A549 (cell line): Measurements from ENCODE around the gene LRRC75B. TPM values are rescaled to one million over a fixed set of nuclear protein-coding genes. Genes with fewer than 3 reads are reported as not detected.

Source experiments
- ATAC-seq, 2 experiments: fragments of 200-7000 bp in 1 of 2; fragments of >200 bp in 1 of 2; cut with Nextera tagmentation in 1 of 2; cut with Tn5 transposase in 1 of 2; 3 replicates each; pipeline versions ENCODE4 v1.8.0 to v1.9.1; 2018 to 2020; ENCODE audit warnings: mild to moderate bottlenecking in 1 of 2, moderate library complexity in 1 of 2
- CTCF ChIA-PET: fragments of 300-600 bp; sonication (Branson Sonifier 250); formaldehyde crosslinking; extraction: SDS; loops from one replicate; lab custom pipeline; 2021; ENCODE audit warnings: antibody characterized with exemption, inconsistent platforms; lab: Yijun Ruan, JAX
- POLR2A ChIA-PET: fragments of 350-600 bp; formaldehyde crosslinking; extraction: SDS; loops from one replicate; lab custom pipeline; 2021; ENCODE audit warnings: antibody characterized with exemption, inconsistent platforms; lab: Yijun Ruan, JAX
- DNase-seq, 2 experiments: peaks; one replicate each; pipeline versions ENCODE4 v3.0.0 to v3.0.0-alpha.2; 2011 to 2016; ENCODE audit warnings: low read depth in 1 of 2, low spot score in 1 of 2
- FAIRE-seq: peaks from 2 replicates; lab custom pipeline; 2011; peaks lifted over from hg19 to GRCh38; lab: Jason Lieb, UNC
- H3K27ac ChIP-seq, 2 experiments: fragments of >200 bp; sonication (Bioruptor Twin); formaldehyde crosslinking; 3 replicates each; pipeline ENCODE4 v1.5.1; 2016 to 2017
- H3K4me1 ChIP-seq: fragments of >200 bp; sonication (Bioruptor Twin); formaldehyde crosslinking; 3 replicates; pipeline ENCODE4 v1.6.1; 2016
- H3K4me2 ChIP-seq: fragments of >200 bp; sonication (Bioruptor Twin); formaldehyde crosslinking; 3 replicates; pipeline ENCODE4 v1.6.1; 2016
- H3K4me3 ChIP-seq: fragments of >200 bp; sonication (Bioruptor Twin); formaldehyde crosslinking; 3 replicates; pipeline ENCODE4 v1.5.1; 2016
- H3K9me3 ChIP-seq: fragments of >200 bp; sonication (Bioruptor Twin); formaldehyde crosslinking; 3 replicates; pipeline ENCODE4 v1.6.1; 2016
- CEBPB ChIP-seq, 2 experiments: fragments of >200 bp in 1 of 2; sonication (Bioruptor Twin) in 1 of 2; formaldehyde crosslinking in 1 of 2; IDR thresholded peaks; 2 replicates each; pipeline ENCODE4 v1.6.1; 2012 to 2016
- FOSB ChIP-seq: fragments of 250-450 bp; sonication (Bioruptor Pico); IDR thresholded peaks from 2 replicates; pipeline ENCODE4 v1.5.0; 2020; ENCODE audit warnings: mild to moderate bottlenecking, moderate library complexity
- FOSL2 ChIP-seq, 2 experiments: fragments of 450-650 bp in 1 of 2; fragments of >200 bp in 1 of 2; sonication (Bioruptor Twin) in 1 of 2; formaldehyde crosslinking; IDR thresholded peaks; 2 replicates each; pipeline versions ENCODE4 v1.5.0 to v1.6.1; 2016 to 2020; ENCODE audit warnings: mild to moderate bottlenecking in 1 of 2, moderate library complexity in 1 of 2
- HDAC2 ChIP-seq: fragments of 200-600 bp; sonication (generic); IDR thresholded peaks from 2 replicates; pipeline ENCODE4 v1.6.1; 2016
- HEYL ChIP-seq: fragments of 250-450 bp; sonication (Bioruptor Pico); IDR thresholded peaks from 2 replicates; pipeline ENCODE4 v1.8.0; 2021; ENCODE audit warnings: mild to moderate bottlenecking, moderate library complexity
- JUN ChIP-seq, 2 experiments: fragments of >200 bp; sonication (Bioruptor Twin); formaldehyde crosslinking; IDR thresholded peaks; 2 replicates in 1 of 2; 3 replicates in 1 of 2; pipeline ENCODE4 v1.6.1; 2016 to 2017
- JUNB ChIP-seq: fragments of >200 bp; sonication (Bioruptor Twin); formaldehyde crosslinking; IDR thresholded peaks from 2 replicates; pipeline ENCODE4 v1.6.1; 2016
- KDM5A ChIP-seq: fragments of 200-600 bp; sonication (generic); IDR thresholded peaks from 2 replicates; pipeline ENCODE4 v1.6.1; 2016; ENCODE audit warnings: antibody characterized with exemption, mild to moderate bottlenecking
- MAFK ChIP-seq: fragments of 450-650 bp; IDR thresholded peaks from 2 replicates; pipeline ENCODE4 v1.6.1; 2014; ENCODE audit not compliant: partially characterized antibody
- MAX ChIP-seq: IDR thresholded peaks from 2 replicates; pipeline ENCODE4 v1.6.1; 2012
- MAZ ChIP-seq: fragments of 150-350 bp; IDR thresholded peaks from 2 replicates; pipeline ENCODE4 v1.6.1; 2014; ENCODE audit warnings: antibody characterized with exemption, low read depth, low read length, borderline replicate concordance
- NFE2L2 ChIP-seq: fragments of 150-350 bp; conservative IDR thresholded peaks from 2 replicates; pipeline ENCODE4 v1.6.1; 2014; ENCODE audit warnings: low read length
- NR3C1 ChIP-seq: fragments of >200 bp; sonication (Bioruptor Twin); formaldehyde crosslinking; IDR thresholded peaks from 3 replicates; pipeline ENCODE4 v1.6.1; 2017
- POLR2A ChIP-seq: IDR thresholded peaks from 2 replicates; pipeline ENCODE4 v1.6.1; 2012; ENCODE audit warnings: mild to moderate bottlenecking, low read length
- RARB ChIP-seq: fragments of 250-450 bp; sonication (Bioruptor Pico); IDR thresholded peaks from 2 replicates; pipeline ENCODE4 v1.8.0; 2021; ENCODE audit warnings: mild to moderate bottlenecking, moderate library complexity
- RCOR1 ChIP-seq: fragments of 150-350 bp; IDR thresholded peaks from 2 replicates; pipeline ENCODE4 v1.6.1; 2014; ENCODE audit warnings: antibody characterized with exemption, low read length, low read depth
- RFX5 ChIP-seq: fragments of 450-650 bp; IDR thresholded peaks from 2 replicates; pipeline ENCODE4 v1.7.1; 2014; ENCODE audit warnings: antibody characterized with exemption, mild to moderate bottlenecking, moderate library complexity
- SMC3 ChIP-seq: fragments of >200 bp; sonication (Bioruptor Twin); formaldehyde crosslinking; IDR thresholded peaks from 3 replicates; pipeline ENCODE4 v1.6.1; 2018; ENCODE audit warnings: inconsistent platforms
- TFCP2L1 ChIP-seq: fragments of 250-450 bp; sonication (Bioruptor Pico); IDR thresholded peaks from 2 replicates; pipeline ENCODE4 v1.5.0; 2021; ENCODE audit warnings: mild to moderate bottlenecking
- USF2 ChIP-seq: fragments of 450-650 bp; IDR thresholded peaks from 2 replicates; pipeline ENCODE4 v1.6.1; 2014; ENCODE audit warnings: antibody characterized with exemption
- WGBS: methylation state at CpG from one replicate; pipeline ENCODE4 v1.1.6; 2017; ENCODE audit errors: missing lambda C conversion rate; 5-methylcytosine and 5-hydroxymethylcytosine counted together
- polyA plus RNA-seq, 4 experiments: library from polyadenylated mRNA; depleted of rRNA in 3 of 4; stranded (reverse); fragments of >200 nt; fragmentation: RNase III in 1 of 4; extraction: RNeasy Plus Mini Kit Qiagen cat#74134 plus additional on column Dnase treatment in 1 of 4; gene quantifications; 2 replicates in 3 of 4; 3 replicates in 1 of 4; pipeline ENCODE4 v1.2.3, GENCODE V29; 2011 to 2017
- TF ChIP-seq, protein P1 (sequence below): IDR thresholded peaks from 2 replicates; pipeline ENCODE4 v1.6.1; 2012; ENCODE audit warnings: low read depth, borderline replicate concordance
- TF ChIP-seq, protein P2 (sequence below): fragments of >200 bp; sonication (Bioruptor Twin); formaldehyde crosslinking; IDR thresholded peaks from 3 replicates; pipeline ENCODE4 v1.6.1; 2016

LRRC75B gene
- polyA plus RNA-seq, 2 of the 4 experiments (the other 2 are of a cell fraction), result 5.3 to 8.3 TPM

GRCh38 chr22:24550902-24551435, 41.9 kb downstream of the LRRC75B start:
- Histone ChIP-seq H3K4me1 (peaks cover 38% of the 10 kb centered on the region), H3K9me3 (no peaks in the 10 kb centered on the region), H3K4me3 (no peak overlapping the region), H3K27ac (peak overlapping the region; percentile 73 to 76; a peak in 5 of 6 replicates)
- ATAC-seq (no peak), FAIRE-seq (no peak)
- POLR2A ChIA-PET, result no interaction called here
- CTCF ChIA-PET, result interaction anchor here (0.9 to 1.4 kb wide), 3 partner anchors 9 to 25 kb away, joined by 3 to 4 read pairs (median 4); no protein-coding TSS in a partner anchor
- TF ChIP-seq HDAC2 (no peak), POLR2A (no peak), NFE2L2 (no peak), HEYL (CRISPR knock-in tag) (no peak), RCOR1 (no peak)
- TF ChIP-seq, all 56 proteins: peak for 0
- DNase-seq, result no peak
- 74% methylated on average over 6 of the region's 6 CpGs for WGBS
- H3K4me2 ChIP-seq, result peak overlapping the region; percentile 64

- CTCF ChIA-PET, result interaction anchor here (0.9 to 1.4 kb wide), 2 partner anchors 8 to 25 kb away, joined by 3 to 4 read pairs; no protein-coding TSS in a partner anchor
- FAIRE-seq, result no peak
Observed at GRCh38 chr22:24550028-24550901, 42.6 kb downstream of the LRRC75B start.

GRCh38 chr22:24548812-24549211, 44.1 kb downstream of the LRRC75B start:
- TF ChIP-seq FOSL2 (IDR thresholded peaks at IDR 0.05), result no peak
- no peak for TF ChIP-seq FOSL2 (CRISPR knock-in tag; IDR thresholded peaks at IDR 0.05)
- no peak for TF ChIP-seq MAZ
- no peak for TF ChIP-seq CEBPB (IDR thresholded peaks at IDR 0.05)
- Histone ChIP-seq H3K4me2 (no peak overlapping the region), H3K9me3 (no peaks in the 10 kb centered on the region), H3K4me1 (peaks cover 42% of the 10 kb centered on the region), H3K4me3 (no peak overlapping the region), H3K27ac (peak overlapping the region in 1 of 2 experiments; percentile 73; a peak in 1 of 6 replicates)
- WGBS, result 100% methylated on average over 1 of the region's 4 CpGs
- ATAC-seq, result no peak
- POLR2A ChIA-PET, result no interaction called here
- CTCF ChIA-PET, result interaction anchor here (1.3 to 1.9 kb wide), 3 partner anchors 11 to 24 kb away, joined by 3 to 4 read pairs (median 4); no protein-coding TSS in a partner anchor
- no peak for FAIRE-seq
- DNase-seq, result no peak

More at GRCh38 chr22:24550028-24550901, 42.6 kb downstream of the LRRC75B start:
- TF ChIP-seq, protein P1, sequence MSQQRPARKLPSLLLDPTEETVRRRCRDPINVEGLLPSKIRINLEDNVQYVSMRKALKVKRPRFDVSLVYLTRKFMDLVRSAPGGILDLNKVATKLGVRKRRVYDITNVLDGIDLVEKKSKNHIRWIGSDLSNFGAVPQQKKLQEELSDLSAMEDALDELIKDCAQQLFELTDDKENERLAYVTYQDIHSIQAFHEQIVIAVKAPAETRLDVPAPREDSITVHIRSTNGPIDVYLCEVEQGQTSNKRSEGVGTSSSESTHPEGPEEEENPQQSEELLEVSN, result no peak
- TF ChIP-seq JUNB, result no peak
- no peak for TF ChIP-seq RCOR1
- no peak for TF ChIP-seq JUN (IDR thresholded peaks at IDR 0.05)
- TF ChIP-seq USF2, result no peak
- no peak for TF ChIP-seq RFX5
- TF ChIP-seq FOSB (CRISPR knock-in tag), result no peak
- TF ChIP-seq SMC3, result no peak
- TF ChIP-seq MAX, result no peak
- no peak for TF ChIP-seq TFCP2L1 (CRISPR knock-in tag)
- TF ChIP-seq, protein P2, sequence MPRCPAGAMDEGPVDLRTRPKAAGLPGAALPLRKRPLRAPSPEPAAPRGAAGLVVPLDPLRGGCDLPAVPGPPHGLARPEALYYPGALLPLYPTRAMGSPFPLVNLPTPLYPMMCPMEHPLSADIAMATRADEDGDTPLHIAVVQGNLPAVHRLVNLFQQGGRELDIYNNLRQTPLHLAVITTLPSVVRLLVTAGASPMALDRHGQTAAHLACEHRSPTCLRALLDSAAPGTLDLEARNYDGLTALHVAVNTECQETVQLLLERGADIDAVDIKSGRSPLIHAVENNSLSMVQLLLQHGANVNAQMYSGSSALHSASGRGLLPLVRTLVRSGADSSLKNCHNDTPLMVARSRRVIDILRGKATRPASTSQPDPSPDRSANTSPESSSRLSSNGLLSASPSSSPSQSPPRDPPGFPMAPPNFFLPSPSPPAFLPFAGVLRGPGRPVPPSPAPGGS, result no peak
- TF ChIP-seq NR3C1, result no peak
- TF ChIP-seq FOSL2 (IDR thresholded peaks at IDR 0.05), result no peak
- TF ChIP-seq FOSL2 (CRISPR knock-in tag; IDR thresholded peaks at IDR 0.05), result peak; percentile 9; the same call in 1 of the 2 replicates
- TF ChIP-seq MAFK, result peak; percentile 57
- no peak for TF ChIP-seq RARB (CRISPR knock-in tag)
- TF ChIP-seq KDM5A, result no peak
- ATAC-seq (peak; percentile 26 to 29; a peak in 2 of 6 replicates), DNase-seq (peak in 1 of 2 experiments; percentile 65)
- no peaks in the 10 kb centered on the region for H3K9me3 ChIP-seq
- WGBS, result 43% methylated on average over 8 of the region's 8 CpGs
- POLR2A ChIA-PET, result no interaction called here
- peaks cover 40% of the 10 kb centered on the region for H3K4me1 ChIP-seq
- H3K27ac ChIP-seq, result peak overlapping the region; percentile 73 to 76; a peak in 5 of 6 replicates
- peak overlapping the region; percentile 64 for H3K4me2 ChIP-seq
- no peak overlapping the region for H3K4me3 ChIP-seq
